A549 treated with ZK216348 at 1 μM for 4 hours (cell line): ENCODE results near the gene ASTL. TPM values are rescaled to one million over a fixed set of nuclear protein-coding genes. Genes with fewer than 3 reads are reported as not detected.

Experiments
- total RNA-seq: library from RNA; stranded (reverse); fragments of 200-300 nt; extraction: Qiagen RNA extraction; gene quantifications from 5 replicates; pipeline ENCODE4 v1.2.3, GENCODE V29; 2022; ENCODE audit warnings: low read depth

The ASTL gene
- total RNA-seq: not detected in 5 replicates

GRCh38 chr2:96138179-96139145 is at the start of gene ASTL:
ASTL (minus strand) TSS chr2:96138502; CDS start chr2:96138436, 66 bp downstream.

GRCh38 chr2:96145036-96145847 is 6.9 kb upstream of the ASTL start, which contains the start of gene DUSP2:
DUSP2 (minus strand) TSS chr2:96145440; CDS start chr2:96145354, 86 bp downstream.

GRCh38 chr2:96116424-96116878 is 21.9 kb downstream of the ASTL start, which contains the start of gene ADRA2B:
ADRA2B (minus strand) TSS chr2:96116571; CDS start chr2:96116149, 422 bp downstream.

Other genes with a start within 250 kb of the ASTL start
- gene ANKRD36C, start 146.7 kb downstream of the ASTL start, total RNA-seq: 3.3 to 5.8 TPM (median 5.4 TPM) in 5 replicates
- not detected in 5 replicates for gene GPAT2, start 103.6 kb downstream of the ASTL start, total RNA-seq
- 0.04 to 0.06 TPM in 2 of 5 replicates, not detected in the others for gene ADRA2B, start 21.9 kb downstream of the ASTL start, total RNA-seq
- 0.22 to 0.56 TPM (median 0.54 TPM) in 4 of 5 replicates, not detected in the other for gene DUSP2, start 6.9 kb upstream of the ASTL start, total RNA-seq
- gene STARD7, start 70.3 kb upstream of the ASTL start, total RNA-seq: 83.5 to 103 TPM (median 95.6 TPM) in 5 replicates
- 30.8 to 52.8 TPM (median 47.3 TPM) in 5 replicates for gene TMEM127, start 127.5 kb upstream of the ASTL start, total RNA-seq
- gene CIAO1, start 127.7 kb upstream of the ASTL start, total RNA-seq: 54.5 to 92.9 TPM (median 87.8 TPM) in 5 replicates
- gene SNRNP200, start 167.0 kb upstream of the ASTL start, total RNA-seq: 91.2 to 133 TPM (median 126 TPM) in 5 replicates
- not detected in 5 replicates for gene ITPRIPL1, start 186.8 kb upstream of the ASTL start, total RNA-seq
- gene NCAPH, start 197.3 kb upstream of the ASTL start, total RNA-seq: 39.9 to 46.3 TPM (median 43.7 TPM) in 5 replicates